ENCODE measurements around the gene EMC10.
A peak's percentile ranks its signal among the peaks of the same experiment; 100 is the strongest.

EMC10 gene

DNA sequence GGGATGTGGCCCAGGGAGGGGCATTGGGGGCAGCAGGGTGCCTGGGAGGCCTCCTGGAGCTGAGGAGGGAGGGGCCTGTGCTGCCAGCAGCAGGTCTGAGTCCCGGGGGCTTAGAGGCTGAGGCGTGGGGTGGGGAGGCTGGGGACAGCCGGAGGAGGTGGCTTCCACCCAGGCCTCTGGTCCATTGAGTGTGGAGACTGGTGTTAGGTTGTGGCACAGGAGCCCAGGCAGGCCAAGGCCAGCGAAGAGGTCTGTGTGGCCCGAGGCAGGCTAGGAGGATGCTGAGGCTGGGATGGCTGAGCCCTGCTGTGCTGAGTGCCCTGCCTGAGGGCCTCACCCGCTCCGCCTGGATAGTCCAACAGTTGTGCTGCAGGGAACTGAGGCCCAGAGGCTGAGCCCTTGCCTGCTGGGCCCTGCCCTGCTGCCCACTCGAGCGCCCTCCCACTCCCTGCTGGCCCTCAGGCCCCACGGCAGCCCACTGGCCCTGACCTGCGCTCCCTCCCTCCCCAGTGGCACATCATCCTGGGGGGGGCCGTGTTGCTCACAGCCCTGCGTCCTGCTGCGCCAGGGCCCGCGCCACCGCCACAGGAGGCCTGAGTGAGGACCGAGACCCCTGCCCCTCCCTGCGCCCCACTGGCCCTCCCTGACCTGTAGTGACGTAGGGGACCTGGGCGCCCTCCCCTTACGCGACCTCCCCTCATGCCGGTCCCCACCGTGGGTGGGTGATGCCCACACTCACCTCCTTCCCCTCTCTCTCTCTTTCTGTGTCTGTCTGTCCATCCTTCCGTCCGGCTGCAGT lies 5.2 kb downstream of the EMC10 start:
- Mint-ChIP-seq H3K27me3 (ENCODE audit: low read depth, poor library complexity) (peaks cover 7% of the 10 kb centered on the region), H3K4me1 (peaks cover 18% of the 10 kb centered on the region), H3K4me3 (no peak overlapping the region), H3K36me3 (ENCODE audit: low read depth) (peaks cover 50% of the 10 kb centered on the region), H3K27ac (peak overlapping the region; percentile 37), H3K9me3 (peaks cover 30% of the 10 kb centered on the region)
- TF ChIP-seq, protein P1, sequence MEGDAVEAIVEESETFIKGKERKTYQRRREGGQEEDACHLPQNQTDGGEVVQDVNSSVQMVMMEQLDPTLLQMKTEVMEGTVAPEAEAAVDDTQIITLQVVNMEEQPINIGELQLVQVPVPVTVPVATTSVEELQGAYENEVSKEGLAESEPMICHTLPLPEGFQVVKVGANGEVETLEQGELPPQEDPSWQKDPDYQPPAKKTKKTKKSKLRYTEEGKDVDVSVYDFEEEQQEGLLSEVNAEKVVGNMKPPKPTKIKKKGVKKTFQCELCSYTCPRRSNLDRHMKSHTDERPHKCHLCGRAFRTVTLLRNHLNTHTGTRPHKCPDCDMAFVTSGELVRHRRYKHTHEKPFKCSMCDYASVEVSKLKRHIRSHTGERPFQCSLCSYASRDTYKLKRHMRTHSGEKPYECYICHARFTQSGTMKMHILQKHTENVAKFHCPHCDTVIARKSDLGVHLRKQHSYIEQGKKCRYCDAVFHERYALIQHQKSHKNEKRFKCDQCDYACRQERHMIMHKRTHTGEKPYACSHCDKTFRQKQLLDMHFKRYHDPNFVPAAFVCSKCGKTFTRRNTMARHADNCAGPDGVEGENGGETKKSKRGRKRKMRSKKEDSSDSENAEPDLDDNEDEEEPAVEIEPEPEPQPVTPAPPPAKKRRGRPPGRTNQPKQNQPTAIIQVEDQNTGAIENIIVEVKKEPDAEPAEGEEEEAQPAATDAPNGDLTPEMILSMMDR (IDR thresholded peaks at IDR 0.05): no peak
- no peak for DNase-seq

DNA sequence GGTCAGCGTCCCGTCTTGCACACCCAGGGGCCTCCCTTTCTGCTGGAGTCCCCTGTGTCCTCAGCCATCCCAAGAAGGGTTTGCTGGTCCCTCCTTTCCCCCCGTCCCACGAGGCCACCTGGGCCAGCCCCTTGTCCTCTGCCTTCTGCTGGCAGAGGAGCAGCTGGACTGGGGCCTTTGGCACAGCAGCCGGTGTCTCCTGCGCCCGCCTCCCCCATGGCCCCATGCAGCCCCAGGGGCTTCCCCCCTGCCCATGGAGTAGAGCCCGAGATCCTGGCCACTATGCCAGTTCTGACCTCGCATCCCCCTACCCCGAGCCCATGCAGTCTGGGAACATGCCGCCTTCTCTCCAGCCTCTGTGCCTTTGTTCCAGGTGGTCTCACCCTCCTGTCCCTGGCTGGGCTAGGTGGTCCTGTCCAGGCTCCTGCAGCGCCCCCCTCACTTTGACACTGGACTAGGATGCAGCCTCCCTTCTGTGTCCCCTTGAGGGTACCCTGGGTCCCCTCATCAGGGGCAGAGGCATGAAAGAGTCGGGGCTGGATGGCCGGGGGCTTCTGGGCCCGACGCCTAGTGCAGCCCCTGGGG lies 6.1 kb downstream of the EMC10 start:
- TF ChIP-seq, protein P1 (IDR thresholded peaks at IDR 0.05): no peak
- Mint-ChIP-seq H3K27ac (no peak overlapping the region), H3K4me1 (peaks cover 10% of the 10 kb centered on the region), H3K9me3 (peaks cover 30% of the 10 kb centered on the region), H3K27me3 (ENCODE audit: low read depth, poor library complexity) (peaks cover 3% of the 10 kb centered on the region), H3K4me3 (no peak overlapping the region), H3K36me3 (ENCODE audit: low read depth) (peaks cover 49% of the 10 kb centered on the region)
- no peak for DNase-seq

DNA sequence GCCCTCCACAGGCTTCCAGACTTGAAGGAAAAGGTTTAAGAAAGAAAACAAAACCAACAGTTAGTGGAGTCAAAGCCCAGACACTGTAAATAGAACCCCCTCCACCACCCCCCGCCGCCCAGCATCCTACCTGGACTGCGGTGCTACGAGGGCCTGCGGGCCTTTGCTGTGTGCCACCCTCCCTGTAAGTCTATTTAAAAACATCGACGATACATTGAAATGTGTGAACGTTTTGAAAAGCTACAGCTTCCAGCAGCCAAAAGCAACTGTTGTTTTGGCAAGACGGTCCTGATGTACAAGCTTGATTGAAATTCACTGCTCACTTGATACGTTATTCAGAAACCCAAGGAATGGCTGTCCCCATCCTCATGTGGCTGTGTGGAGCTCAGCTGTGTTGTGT lies 6.6 kb downstream of the EMC10 start:
- peaks cover 10% of the 10 kb centered on the region for H3K4me1 Mint-ChIP-seq
- peaks cover 44% of the 10 kb centered on the region for H3K36me3 Mint-ChIP-seq (ENCODE audit: low read depth)
- no peak for DNase-seq
- H3K27ac Mint-ChIP-seq: peak overlapping the region; percentile 68
- TF ChIP-seq, protein P1 (IDR thresholded peaks at IDR 0.05): no peak
- no peak overlapping the region for H3K4me3 Mint-ChIP-seq
- peaks cover 3% of the 10 kb centered on the region for H3K27me3 Mint-ChIP-seq (ENCODE audit: low read depth, poor library complexity)
- H3K9me3 Mint-ChIP-seq: peaks cover 24% of the 10 kb centered on the region

DNA sequence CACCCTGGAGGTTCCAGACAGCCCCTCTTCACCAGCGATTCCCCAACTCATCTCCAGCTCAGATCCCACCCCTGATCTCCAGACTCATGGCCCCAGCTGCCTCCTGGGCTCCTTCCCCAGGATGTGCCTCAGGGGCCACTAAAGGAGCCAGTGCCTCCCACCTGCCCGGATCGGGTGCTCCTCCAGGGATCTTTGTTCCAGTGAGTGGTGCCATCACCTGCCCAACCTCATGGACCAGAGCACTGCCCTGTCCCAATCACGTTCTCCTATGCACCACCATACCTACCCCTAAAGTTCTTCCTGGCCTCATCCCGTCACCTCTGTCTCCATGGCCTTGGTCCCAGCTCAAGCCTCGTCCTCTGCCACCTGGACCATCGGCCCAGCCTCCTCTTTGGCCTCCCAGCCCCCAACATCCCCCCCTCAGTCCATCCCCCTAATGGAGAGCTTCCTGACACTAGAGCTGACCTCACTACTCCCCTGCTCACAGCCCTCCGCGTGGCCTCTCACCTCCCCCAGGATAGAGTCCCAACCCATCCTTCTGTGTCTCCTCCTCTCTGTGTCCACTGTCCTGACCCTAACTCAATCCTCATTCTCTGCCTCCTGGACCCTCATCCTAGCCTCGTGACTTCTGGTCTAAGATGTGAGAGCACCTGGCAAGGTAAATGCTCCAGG lies 9.1 kb downstream of the EMC10 start:
- no peak for DNase-seq
- Mint-ChIP-seq H3K4me1 (peaks cover 27% of the 10 kb centered on the region), H3K27ac (no peak overlapping the region), H3K9me3 (peaks cover 43% of the 10 kb centered on the region), H3K27me3 (ENCODE audit: low read depth, poor library complexity) (peaks cover 3% of the 10 kb centered on the region), H3K4me3 (no peak overlapping the region), H3K36me3 (ENCODE audit: low read depth) (peaks cover 51% of the 10 kb centered on the region)
- TF ChIP-seq, protein P1 (IDR thresholded peaks at IDR 0.05): no peak

DNA sequence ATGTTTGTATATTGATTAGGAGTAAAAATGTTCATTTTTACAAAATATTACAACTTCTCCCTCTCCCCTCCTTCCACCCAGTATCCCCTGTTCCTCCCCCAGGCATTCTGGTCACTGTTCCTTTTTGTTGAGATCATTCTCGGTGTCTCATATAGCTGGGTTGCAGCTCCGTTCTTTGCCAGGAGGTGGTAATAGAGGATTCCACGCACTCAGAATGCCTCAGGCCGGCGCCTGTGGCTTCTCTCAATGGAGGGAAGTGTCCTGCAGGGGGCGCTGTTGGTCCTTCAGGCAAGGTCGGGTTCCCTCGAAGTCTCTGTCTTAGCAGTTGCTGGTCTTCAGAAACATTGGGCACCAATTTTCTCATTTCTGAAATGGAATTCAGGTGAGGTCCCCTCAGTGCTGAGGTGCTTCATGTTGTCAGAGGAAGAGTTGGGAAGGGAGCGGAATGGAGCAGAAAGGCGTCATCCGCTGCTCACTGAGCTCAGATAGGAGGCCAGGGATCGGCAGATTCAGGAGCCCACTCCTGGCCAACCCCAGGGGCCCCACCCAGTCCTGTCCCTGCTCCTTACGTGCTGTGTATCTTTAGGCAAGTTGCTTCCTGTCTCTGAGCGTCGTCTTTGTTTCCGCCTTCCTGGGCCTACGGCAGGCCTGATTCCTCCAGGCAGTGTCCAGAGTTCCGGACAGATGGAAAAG lies 10.7 kb downstream of the EMC10 start:
- TF ChIP-seq, protein P1 (IDR thresholded peaks at IDR 0.05): peak; percentile 45
- Mint-ChIP-seq H3K4me3 (no peak overlapping the region), H3K4me1 (peaks cover 41% of the 10 kb centered on the region), H3K27me3 (ENCODE audit: low read depth, poor library complexity) (peaks cover 3% of the 10 kb centered on the region), H3K27ac (no peak overlapping the region), H3K9me3 (peaks cover 57% of the 10 kb centered on the region), H3K36me3 (ENCODE audit: low read depth) (peaks cover 57% of the 10 kb centered on the region)
- no peak for DNase-seq

Measured in nephron progenitor cell (in vitro differentiated cells).